GM18907 (cell line): ENCODE results near the gene ERN1.
"Not testable (repeated sequence)": the region's sequence is repeated elsewhere in the genome, so short reads cannot be mapped to it uniquely, and the experiment has no call there.

Experiments used
- ATAC-seq: cut with Tn5 transposase; IDR thresholded peaks from one replicate; pipeline ENCODE4 v1.9.1; 2021; ENCODE audit warnings: mild to moderate bottlenecking, moderate library complexity; ENCODE audit not compliant: unreplicated experiment

ERN1 gene

DNA sequence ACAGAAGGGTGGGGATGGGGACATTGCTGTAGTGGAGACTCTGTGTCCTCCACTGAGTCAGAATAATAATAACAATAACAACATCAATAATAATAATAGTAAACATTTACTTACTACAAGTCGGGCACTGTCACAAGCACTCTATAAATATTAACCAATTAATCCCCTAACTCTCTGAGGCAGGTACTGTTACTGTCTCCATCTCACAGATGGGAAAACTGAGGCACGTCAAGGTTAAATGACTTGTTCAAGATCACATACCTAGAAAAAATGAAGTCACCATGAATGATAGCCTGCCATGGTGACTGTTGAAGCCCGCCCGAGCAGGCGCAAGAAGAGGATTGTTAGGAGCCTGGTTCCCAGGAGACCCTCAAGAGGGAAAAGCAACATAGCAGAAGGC is 121.6 kb downstream of the ERN1 start:
- no peak for ATAC-seq

DNA sequence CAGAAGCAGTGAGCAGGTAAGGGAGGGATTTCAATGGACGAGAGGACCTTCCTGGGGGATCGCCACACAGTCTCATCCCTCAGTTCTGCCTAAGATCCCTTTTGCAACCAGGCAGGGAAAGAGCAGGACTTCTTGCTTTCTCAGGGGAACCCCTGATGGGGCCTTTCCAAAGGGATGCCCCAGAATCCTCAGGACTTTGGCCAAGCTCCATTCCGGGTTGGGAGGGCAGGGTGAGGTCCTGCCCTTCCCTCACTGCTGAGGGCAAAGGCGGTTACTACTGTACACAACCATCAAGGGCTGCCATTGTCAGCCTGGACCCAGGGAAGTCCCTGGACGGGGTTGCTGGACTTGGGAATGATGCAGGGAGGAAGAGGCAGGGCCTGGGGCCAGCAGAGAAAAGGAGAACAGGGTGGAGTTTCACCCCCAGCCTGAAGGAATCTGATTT is 122.1 kb downstream of the ERN1 start:
- no peak for ATAC-seq

GRCh38 chr17:64007089-64007837 is 122.7 kb downstream of the ERN1 start:
- ATAC-seq = not testable (repeated sequence)

DNA sequence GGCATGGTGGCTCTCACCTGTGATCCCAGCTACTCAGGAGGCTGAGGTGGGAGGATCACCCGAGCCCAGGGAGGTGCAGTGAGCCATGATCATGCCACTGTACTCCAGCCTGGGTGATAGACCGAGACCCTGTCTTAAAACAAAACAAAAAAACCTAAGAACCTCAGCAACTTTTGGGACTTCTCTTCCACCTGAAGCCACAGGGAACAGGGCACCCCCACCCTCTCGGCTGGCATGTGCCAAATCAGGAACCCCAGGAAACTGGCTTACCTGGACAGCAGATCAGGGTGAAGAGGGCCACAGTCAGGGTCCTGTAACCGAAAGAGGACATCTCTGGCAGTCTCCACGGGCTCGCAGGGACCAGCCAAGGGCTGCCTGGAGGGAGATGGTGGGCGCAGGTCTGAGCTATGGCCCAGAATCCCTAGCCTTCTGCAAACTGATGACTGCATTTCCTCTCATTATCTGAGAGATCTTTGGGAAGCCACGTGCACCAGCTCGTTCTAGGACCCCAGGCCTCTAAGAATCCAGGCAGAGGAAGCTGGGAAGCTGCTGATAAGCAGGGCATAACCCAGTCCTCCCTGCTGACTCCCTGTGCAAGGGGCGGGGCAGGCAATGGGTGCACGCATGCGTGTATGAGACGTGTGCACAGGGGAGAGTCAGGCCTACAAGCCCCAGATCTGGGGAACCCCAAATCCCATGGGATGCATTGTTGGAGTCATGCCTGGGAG is 123.4 kb downstream of the ERN1 start:
- ATAC-seq = no peak

DNA sequence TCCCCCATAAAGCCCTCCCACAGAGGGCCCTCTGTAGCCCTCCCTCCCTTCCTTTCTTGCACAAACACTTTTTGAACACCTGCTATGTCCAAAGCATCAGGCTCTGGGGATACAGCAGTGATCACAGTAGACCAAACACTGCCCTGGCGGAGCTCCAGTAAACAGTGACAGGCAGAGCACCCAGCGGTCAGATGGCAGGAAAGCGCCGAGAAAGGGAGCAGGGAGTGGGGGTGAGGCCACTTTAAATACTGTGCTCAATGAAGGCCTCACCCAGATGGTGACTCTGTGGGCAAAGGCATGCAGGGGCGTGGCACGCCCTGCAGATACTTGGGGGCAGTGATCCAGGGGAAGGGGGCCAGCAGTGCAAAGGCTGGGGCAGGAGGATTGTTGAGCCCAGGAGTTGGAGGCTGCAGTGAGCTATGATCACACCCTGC is 124.2 kb downstream of the ERN1 start:
- ATAC-seq = no peak

- ATAC-seq = no peak
These were observed 124.8 kb downstream of the ERN1 start for GRCh38 chr17:64004903-64005733.

GRCh38 chr17:64004218-64004770 is 125.7 kb downstream of the ERN1 start:
- no peak for ATAC-seq

DNA sequence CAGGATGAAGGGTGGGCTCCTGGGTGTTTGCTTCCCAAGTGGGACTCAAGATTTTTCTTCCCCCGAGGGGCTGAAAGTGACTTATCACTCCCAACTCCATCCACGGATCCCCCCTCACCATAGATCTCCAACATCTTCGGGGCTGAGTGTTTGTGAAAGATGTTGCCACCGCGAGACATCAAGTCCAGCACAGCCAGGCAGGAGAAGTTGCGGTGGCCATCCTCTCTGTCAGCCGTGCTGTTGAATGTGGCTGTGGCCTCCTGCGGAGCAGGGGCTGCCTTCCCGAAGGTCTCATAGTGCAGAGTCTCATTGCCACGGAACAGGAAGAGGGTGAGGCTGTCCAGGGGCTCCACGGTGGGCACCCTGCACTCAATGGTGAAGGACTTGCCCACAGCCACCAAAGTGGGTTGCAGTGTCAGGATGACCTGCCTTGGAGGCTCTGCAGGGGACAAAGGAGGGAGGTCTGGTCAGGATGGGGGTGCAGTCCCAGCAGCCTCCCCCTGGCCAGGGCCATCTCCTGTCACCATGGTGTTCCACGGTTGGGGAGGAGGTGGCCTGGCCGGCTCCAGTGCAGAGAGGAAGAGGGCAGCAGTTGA is 126.3 kb downstream of the ERN1 start:
- ATAC-seq = no peak

DNA sequence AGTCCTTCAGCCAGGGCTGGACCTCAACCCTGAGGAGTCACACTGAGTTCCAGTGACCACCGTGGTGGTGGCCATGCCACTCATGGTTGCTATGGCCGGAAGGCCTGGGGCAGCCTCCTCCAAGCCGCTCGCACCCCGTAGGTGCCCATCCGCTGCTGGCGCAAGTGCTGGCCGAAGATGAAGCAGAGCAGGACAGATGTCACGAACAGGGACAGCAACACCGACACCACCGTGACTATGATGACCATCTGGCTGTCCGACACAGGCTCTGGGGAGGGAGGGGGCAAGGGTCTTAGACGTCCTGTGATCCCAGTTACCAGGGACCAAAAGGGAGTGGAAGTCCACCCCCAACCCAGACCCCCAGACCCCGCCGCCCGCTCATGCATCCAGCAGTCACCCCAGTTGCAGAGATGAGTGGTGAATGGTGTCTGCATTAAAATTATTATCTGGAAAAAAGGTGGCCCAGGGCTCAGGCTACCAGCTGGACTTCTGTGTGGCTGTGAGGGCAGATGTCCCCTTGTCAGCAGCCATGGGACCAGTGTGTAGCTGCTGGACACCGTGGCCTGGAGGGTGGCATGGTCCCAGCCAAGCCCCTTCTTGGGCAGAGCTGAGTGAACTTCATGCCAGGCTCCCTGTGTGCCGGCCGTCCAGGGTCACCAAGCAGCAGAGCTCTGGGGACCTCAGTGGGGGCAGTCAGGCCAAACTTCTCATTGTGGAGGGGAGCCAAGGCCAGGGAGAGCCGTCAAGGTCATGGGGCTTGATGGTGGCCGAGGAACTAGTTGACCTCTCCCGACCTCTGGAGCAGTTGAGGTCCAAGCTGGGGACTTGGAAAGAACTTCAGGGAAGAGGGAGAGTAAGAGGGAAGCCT is 127.1 kb downstream of the ERN1 start:
- ATAC-seq = no peak

- ATAC-seq = no peak
These were observed 128.0 kb downstream of the ERN1 start for GRCh38 chr17:64001763-64002529.

- ATAC-seq = no peak
These were observed 128.8 kb downstream of the ERN1 start for GRCh38 chr17:64001091-64001579.

- no peak for ATAC-seq
These were observed 130.0 kb downstream of the ERN1 start for GRCh38 chr17:63999680-64000531.

DNA sequence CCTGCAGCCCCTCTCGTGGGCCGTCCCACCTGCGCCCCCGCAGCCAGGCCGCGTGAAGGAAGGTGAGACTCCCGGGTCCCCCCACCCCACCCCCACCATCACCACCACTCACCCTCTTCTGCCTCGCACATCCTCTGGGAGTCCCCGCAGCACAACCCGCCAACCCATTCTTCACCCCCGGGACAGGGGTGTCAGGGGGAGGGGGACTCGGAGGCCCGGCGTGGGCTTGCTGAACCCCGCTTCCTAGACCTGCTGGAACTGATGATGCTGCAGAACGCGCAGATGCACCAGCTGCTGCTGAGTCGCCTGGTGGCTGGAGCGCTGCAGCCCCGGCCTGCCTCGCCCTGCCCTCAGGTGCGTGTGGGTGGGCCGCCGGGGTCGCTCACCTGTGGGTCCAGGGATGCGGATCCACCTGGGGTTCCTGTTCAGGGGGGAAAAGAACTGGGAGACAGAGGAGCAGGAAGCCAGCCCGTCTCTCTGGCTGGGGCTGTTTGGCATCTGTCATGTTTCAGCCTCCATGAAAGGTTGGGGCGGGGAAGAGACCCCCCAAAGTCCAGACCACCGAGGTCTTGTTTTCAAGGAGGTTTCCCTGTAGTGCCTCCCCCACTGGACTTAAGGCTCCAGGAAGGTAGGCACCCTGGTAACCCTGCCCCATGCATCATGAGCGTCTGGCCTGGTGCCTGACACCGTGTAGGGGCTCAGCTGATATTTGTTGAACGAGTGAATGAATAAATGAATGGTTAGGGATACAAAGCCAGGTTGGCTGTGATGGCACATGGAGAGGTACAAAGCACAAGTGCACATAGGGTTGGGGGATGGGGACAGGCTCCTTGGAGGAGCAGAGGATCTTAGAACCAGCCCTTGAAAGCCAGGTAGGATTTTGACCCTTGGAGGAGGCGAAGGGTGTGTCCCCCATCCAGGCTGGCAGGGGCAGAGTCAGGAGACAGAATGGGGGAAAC is 130.9 kb downstream of the ERN1 start:
- ATAC-seq = no peak

DNA sequence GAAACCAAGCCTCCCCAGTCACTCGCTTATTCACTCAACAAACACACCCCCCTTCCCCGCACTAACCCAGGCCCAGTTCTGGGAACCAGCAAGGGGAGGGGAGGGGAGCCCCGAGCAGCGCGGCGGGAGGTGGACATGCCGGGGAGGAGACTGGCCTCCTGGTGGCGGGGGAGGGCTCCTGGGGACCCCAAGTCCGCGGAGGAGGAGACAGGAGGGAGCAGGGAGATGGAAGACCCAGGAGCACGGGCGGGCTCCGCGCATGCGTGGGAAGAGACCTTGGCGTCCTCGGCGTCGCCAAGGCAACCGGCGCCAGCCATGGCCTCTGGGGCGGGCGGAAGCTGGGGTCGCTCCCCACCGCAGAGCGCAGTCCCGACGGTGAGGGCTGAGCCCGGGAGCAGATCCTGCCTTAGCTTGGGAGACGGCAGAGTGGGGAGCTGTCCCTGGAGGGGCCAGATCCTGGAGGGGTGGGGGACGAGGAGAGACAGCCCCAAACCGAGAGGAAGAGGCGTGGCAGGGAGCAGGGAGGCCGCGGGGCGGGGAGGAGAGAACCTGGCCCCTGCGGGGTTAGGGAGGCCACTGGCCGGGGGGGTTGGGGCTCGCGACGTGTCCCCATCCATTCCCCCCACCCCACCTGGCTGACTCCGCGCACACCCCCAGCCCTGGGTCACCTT is 131.8 kb downstream of the ERN1 start, which contains the start of gene PRR29:
PRR29 (plus strand) TSS at position 302 of the 671 bp plus-strand sequence; CDS start at position 316, 14 bp downstream.
- peak; percentile 59 for ATAC-seq

GRCh38 chr17:63997341-63998048 is 132.4 kb downstream of the ERN1 start:
- ATAC-seq = no peak
